Esophagus squamous epithelium (tissue), 5 donors: ENCODE measurements around the gene ACSS2. TPM values are rescaled to one million over a fixed set of nuclear protein-coding genes. Genes with fewer than 3 reads are reported as not detected.
A peak's percentile ranks its signal among the peaks of the same experiment; 100 is the strongest.

Experiments
- DNase-seq: peaks from one replicate; lab custom pipeline; 2025; lab: John Stamatoyannopoulos, UW
- H3K27ac ChIP-seq, 4 donors: fragments of 200-600 bp; sonication (generic); one replicate each; pipeline ENCODE4 v1.5.1; 2016 to 2019; ENCODE audit warnings: mild to moderate bottlenecking in 1 of 4
- H3K27me3 ChIP-seq, 4 donors: fragments of 200-600 bp; sonication (generic); 1 replicate in 3 of 4; 2 replicates in 1 of 4; pipeline versions ENCODE4 v1.5.1 to v1.6.0; 2017 to 2021; ENCODE audit warnings: antibody characterized with exemption in 1 of 4
- H3K36me3 ChIP-seq, 3 donors: fragments of 200-600 bp; sonication (generic); one replicate each; pipeline ENCODE4 v1.5.1; 2016 to 2019
- H3K4me1 ChIP-seq, 3 donors: fragments of 200-600 bp; sonication (generic); one replicate each; pipeline ENCODE4 v1.5.1; 2017 to 2019
- H3K4me3 ChIP-seq, 4 donors: fragments of 200-600 bp; sonication (generic); 1 replicate in 3 of 4; 2 replicates in 1 of 4; pipeline ENCODE4 v1.5.1; 2016 to 2019; ENCODE audit warnings: mild to moderate bottlenecking in 2 of 4, moderate library complexity in 1 of 4
- H3K9me3 ChIP-seq, 3 donors: fragments of 200-600 bp; sonication (generic); one replicate each; pipeline ENCODE4 v1.5.1; 2016 to 2019
- CTCF ChIP-seq, 6 experiments: fragments of 450-650 bp in 4 of 6; fragments of 200-600 bp in 2 of 6; sonication (generic) in 2 of 6; IDR thresholded peaks; one replicate each; pipeline ENCODE4 v1.5.1; 2016 to 2019; ENCODE audit warnings: antibody characterized with exemption in 6 of 6, mild to moderate bottlenecking in 4 of 6, moderate library complexity in 4 of 6
- POLR2A ChIP-seq, 4 donors: fragments of 450-650 bp; IDR thresholded peaks; one replicate each; pipeline ENCODE4 v1.6.1; 2017; ENCODE audit warnings: antibody characterized with exemption in 4 of 4, mild to moderate bottlenecking in 4 of 4, moderate library complexity in 3 of 4
- WGBS, 2 donors: methylation state at CpG; one replicate each; pipeline ENCODE4 v1.1.5; 2018; 5-methylcytosine and 5-hydroxymethylcytosine counted together
- intact Hi-C: fragments of 100-400 bp; cut with DNase I; formaldehyde crosslinking; loops from one replicate; pipeline ENCODE4 v1.15.0; 2022
- total RNA-seq, 4 donors: library from RNA; depleted of rRNA; stranded (reverse); fragments of >200 nt; gene quantifications; one replicate each; pipeline ENCODE4 v1.1.0, GENCODE V29; 2016
- donor health status: DM: yes; HTN: yes; CAD: no.

ACSS2 gene
- total RNA-seq, 4 donors from 2014 or later: 29.5 to 69.1 (median 43.6) TPM

GRCh38 chr20:34941226-34941625 lies 64.8 kb downstream of the ACSS2 start:
- no peak for DNase-seq
- H3K4me3 ChIP-seq: no peak overlapping the region
- TF ChIP-seq POLR2A (IDR thresholded peaks at IDR 0.05) (no peak), CTCF (IDR thresholded peaks at IDR 0.05) (no peak)
- peaks cover 11 to 30% (median 12%) of the 10 kb centered on the region in 3 donors for H3K4me1 ChIP-seq
- no peak overlapping the region for H3K27ac ChIP-seq
- intact Hi-C loops: no loop called here
- no peaks in the 10 kb centered on the region for H3K9me3 ChIP-seq
- peaks cover 8 to 88% (median 13%) of the 10 kb centered on the region in 3 donors for H3K36me3 ChIP-seq
- 78 to 84% methylated on average over 3 to 4 of the region's 4 CpGs for WGBS, 2 donors
- no peaks in the 10 kb centered on the region for H3K27me3 ChIP-seq

- H3K4me3 ChIP-seq: no peak overlapping the region
- peaks cover 11 to 30% (median 12%) of the 10 kb centered on the region in 3 donors for H3K4me1 ChIP-seq
- no peaks in the 10 kb centered on the region for H3K27me3 ChIP-seq
- intact Hi-C loops: no loop called here
- peaks cover 8 to 88% (median 13%) of the 10 kb centered on the region in 3 donors for H3K36me3 ChIP-seq
- DNase-seq: no peak
- TF ChIP-seq POLR2A (IDR thresholded peaks at IDR 0.05): no peak
- WGBS, 2 donors: 91 to 100% methylated on average over 1 to 6 of the region's 9 CpGs
- H3K27ac ChIP-seq: no peak overlapping the region
- H3K9me3 ChIP-seq: no peaks in the 10 kb centered on the region
Observed at GRCh38 chr20:34942301-34942700, 65.9 kb downstream of the ACSS2 start.

- 67 to 92% methylated on average over 1 of the region's 2 CpGs for WGBS, 2 donors
- H3K27me3 ChIP-seq: no peaks in the 10 kb centered on the region
- H3K27ac ChIP-seq: no peak overlapping the region
- intact Hi-C loops: no loop called here
- TF ChIP-seq POLR2A (IDR thresholded peaks at IDR 0.05) (no peak), CTCF (IDR thresholded peaks at IDR 0.05) (no peak)
- DNase-seq: no peak
- no peak overlapping the region for H3K4me3 ChIP-seq
- H3K36me3 ChIP-seq: peaks cover 8 to 85% (median 13%) of the 10 kb centered on the region in 3 donors
- H3K4me1 ChIP-seq: peaks cover 4 to 17% (median 6%) of the 10 kb centered on the region in 3 donors
- H3K9me3 ChIP-seq: no peaks in the 10 kb centered on the region
Observed at GRCh38 chr20:34943808-34944567, 67.6 kb downstream of the ACSS2 start.

GRCh38 chr20:34945315-34946077 lies 69.1 kb downstream of the ACSS2 start:
- intact Hi-C loops: no loop called here
- Histone ChIP-seq H3K27ac (peak overlapping the region in 2 of 4 donors; percentile 43 to 67), H3K9me3 (no peaks in the 10 kb centered on the region), H3K4me3 (no peak overlapping the region), H3K27me3 (no peaks in the 10 kb centered on the region), H3K4me1 (peaks cover 4 to 13% (median 6%) of the 10 kb centered on the region in 3 donors), H3K36me3 (peaks cover 8 to 87% (median 13%) of the 10 kb centered on the region in 3 donors)
- WGBS, 2 donors: 64 to 69% methylated on average over 5 to 7 of the region's 7 CpGs
- DNase-seq: no peak
- TF ChIP-seq POLR2A (IDR thresholded peaks at IDR 0.05): no peak
- TF ChIP-seq CTCF (IDR thresholded peaks at IDR 0.05): no peak

- intact Hi-C loops: no loop called here
Observed at GRCh38 chr20:34946661-34947060, 70.2 kb downstream of the ACSS2 start.

More at GRCh38 chr20:34946661-34947060, 70.2 kb downstream of the ACSS2 start:
- H3K4me1 ChIP-seq: peaks cover 4 to 25% (median 6%) of the 10 kb centered on the region in 3 donors
- no peak overlapping the region for H3K27ac ChIP-seq
- peaks cover 8 to 86% (median 13%) of the 10 kb centered on the region in 3 donors for H3K36me3 ChIP-seq
- 94 to 98% methylated on average over 3 of the region's 3 CpGs for WGBS, 2 donors
- H3K4me3 ChIP-seq: no peak overlapping the region
- no peaks in the 10 kb centered on the region for H3K9me3 ChIP-seq
- TF ChIP-seq POLR2A (IDR thresholded peaks at IDR 0.05): no peak
- no peak for TF ChIP-seq CTCF (IDR thresholded peaks at IDR 0.05)
- no peaks in the 10 kb centered on the region for H3K27me3 ChIP-seq
- DNase-seq: no peak
